HG03066 (cell line): ENCODE measurements around the gene SEMA4D.

ENCODE experiments used
- ATAC-seq: cut with Tn5 transposase; IDR thresholded peaks from one replicate; pipeline ENCODE4 v1.9.1; 2021; ENCODE audit warnings: low read depth; ENCODE audit not compliant: unreplicated experiment

Gene SEMA4D

GRCh38 chr9:89342948-89343347, 155.0 kb downstream of the SEMA4D start:
- no peak for ATAC-seq

GRCh38 chr9:89342213-89342612, 155.7 kb downstream of the SEMA4D start:
- ATAC-seq, result no peak

GRCh38 chr9:89340332-89340731, 157.6 kb downstream of the SEMA4D start:
- no peak for ATAC-seq

- ATAC-seq, result no peak
Measured at GRCh38 chr9:89339807-89340206, 158.1 kb downstream of the SEMA4D start.

GRCh38 chr9:89330513-89330912, 167.4 kb downstream of the SEMA4D start:
- no peak for ATAC-seq

- ATAC-seq, result no peak
Measured at GRCh38 chr9:89329917-89330316, 168.0 kb downstream of the SEMA4D start.

GRCh38 chr9:89328064-89328463, 169.8 kb downstream of the SEMA4D start:
- no peak for ATAC-seq

GRCh38 chr9:89325733-89326132, 172.2 kb downstream of the SEMA4D start:
- ATAC-seq, result no peak

GRCh38 chr9:89323390-89323789, 174.5 kb downstream of the SEMA4D start:
- ATAC-seq, result no peak

- no peak for ATAC-seq
Measured at GRCh38 chr9:89319015-89319905, 178.7 kb downstream of the SEMA4D start.

- ATAC-seq, result peak; percentile 86
Measured at GRCh38 chr9:89318123-89319014, 179.5 kb downstream of the SEMA4D start, which contains the start of gene SECISBP2. Gene SECISBP2, plus strand, starts transcription at chr9:89318500. Its CDS starts 77 bp downstream, at chr9:89318577.

GRCh38 chr9:89317282-89317681, 180.6 kb downstream of the SEMA4D start:
- no peak for ATAC-seq

- ATAC-seq, result no peak
Measured at GRCh38 chr9:89315482-89315881, 182.4 kb downstream of the SEMA4D start.

- no peak for ATAC-seq
Measured at GRCh38 chr9:89314955-89315354, 183.0 kb downstream of the SEMA4D start.

GRCh38 chr9:89313842-89314241, 184.1 kb downstream of the SEMA4D start:
- ATAC-seq, result no peak

GRCh38 chr9:89312222-89312571, 185.7 kb downstream of the SEMA4D start:
- no peak for ATAC-seq

- no peak for ATAC-seq
Measured at GRCh38 chr9:89311346-89312221, 186.3 kb downstream of the SEMA4D start.
